Measurements from ENCODE around the gene AFF3. TPM values are rescaled to one million over a fixed set of nuclear protein-coding genes. Genes with fewer than 3 reads are reported as not detected.

The AFF3 gene
- total and polyA plus RNA-seq, 2 of the 4 experiments (the other 2 are of a cell fraction), result 12.9 to 14.3 TPM

DNA sequence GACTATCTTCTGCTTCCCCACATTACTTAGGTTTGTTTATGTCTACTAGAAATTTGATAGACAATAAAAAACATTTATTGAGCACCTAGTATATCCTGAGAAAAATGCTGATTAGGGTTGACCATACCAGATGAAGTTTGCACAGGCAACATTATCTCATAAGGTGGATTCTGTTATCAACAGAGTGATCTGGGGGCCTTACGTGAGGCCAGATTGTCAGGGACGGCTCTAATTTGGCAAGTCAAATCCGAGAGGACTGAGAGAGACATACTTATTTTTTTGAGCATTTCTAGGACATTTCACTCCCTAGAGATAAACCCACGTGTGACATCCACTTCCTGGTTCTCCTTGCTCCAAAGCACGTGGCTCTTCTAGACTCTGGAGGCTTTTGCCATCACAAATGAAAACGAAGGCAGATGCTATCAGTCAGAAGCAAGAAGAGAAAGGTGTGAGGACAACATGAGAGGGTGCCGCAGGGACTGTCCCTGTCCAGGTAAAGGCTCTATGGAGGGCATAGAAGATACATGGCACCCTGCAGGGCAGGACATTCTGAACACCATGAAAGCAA is 484.6 kb downstream of the AFF3 start:
- in situ Hi-C loops (cut with MboI; ENCODE audit: low sequenced_read_pairs), result no loop called here
- Histone ChIP-seq H3K4ac (ENCODE audit: low read depth, low read length) (no peak overlapping the region), H2BK15ac (ENCODE audit: low read depth, low read length) (no peak overlapping the region; the same call in 2 of the 3 replicates), H4K8ac (ENCODE audit: low read depth in 2 of 2, low read length in 2 of 2) (no peak overlapping the region), H3K79me1 (ENCODE audit: low read depth in 1 of 2, low read length in 2 of 2) (no peaks in the 10 kb centered on the region; a peak in 1 of 4 replicates), H3K9me3 (ENCODE audit: control insufficient read depth, insufficient read depth, low read length) (no peaks in the 10 kb centered on the region), H3K36me3 (ENCODE audit: control insufficient read depth, insufficient read depth, low read length) (peaks cover 2% of the 10 kb centered on the region; the same call in 1 of the 2 replicates), H3K23ac (ENCODE audit: low read depth, low read length) (no peak overlapping the region), H2BK20ac (ENCODE audit: low read depth, low read length) (no peak overlapping the region), H3K4me3 (ENCODE audit: insufficient read depth, low read depth, low read length) (no peak overlapping the region), H3K4me1 (ENCODE audit: control insufficient read depth, insufficient read depth, low read length) (peaks cover 15% of the 10 kb centered on the region), H3K27me3 (ENCODE audit: control insufficient read depth, insufficient read depth, low read length) (no peaks in the 10 kb centered on the region), H4K91ac (ENCODE audit: insufficient read depth, low read depth, low read length) (no peak overlapping the region), H2BK120ac (ENCODE audit: low read depth, low read length) (no peak overlapping the region), H4K5ac (ENCODE audit: low read depth, low read length) (no peak overlapping the region), H3K18ac (ENCODE audit: low read depth, low read length) (no peak overlapping the region), H2AFZ (replicated peaks; ENCODE audit: low read length, poor library complexity) (no peak overlapping the region), H3K14ac (replicated peaks; ENCODE audit: low read depth, low read length) (no peak overlapping the region), H3K9ac (ENCODE audit: low read depth, low read length) (no peak overlapping the region), H3K56ac (ENCODE audit: extremely low read depth, insufficient read depth, low read length) (no peak overlapping the region), H4K20me1 (ENCODE audit: insufficient read depth, low read length) (no peaks in the 10 kb centered on the region), H2AK9ac (replicated peaks; ENCODE audit: low read depth, low read length, poor library complexity) (no peak overlapping the region), H3K9me1 (ENCODE audit: insufficient read depth, low read length) (peaks cover 14% of the 10 kb centered on the region; the same call in 1 of the 2 replicates), H3K27ac (ENCODE audit: insufficient read depth, low read length) (no peak overlapping the region), H2AK5ac (ENCODE audit: low read depth, low read length) (peak overlapping the region; percentile 25; the same call in 1 of the 2 replicates), H2BK5ac (ENCODE audit: low read depth, low read length, poor library complexity, severe bottlenecking) (no peak overlapping the region), H3K4me2 (ENCODE audit: low read depth, low read length) (no peak overlapping the region)
- ChIA-PET POLR2A (ENCODE audit: unreplicated experiment) (no interaction called here), CTCF (no interaction called here)
- 100% methylated on average over 4 of the region's 7 CpGs; no CpG with 5 or more reads in 1 of the 2 experiments for WGBS, 2 experiments (ENCODE audit: extremely low coverage in 2 of 2, insufficient read length in 1 of 2)
- intact Hi-C loops (cut with micrococcal nuclease), result no loop called here
- DNase-seq (no peak), ATAC-seq (ENCODE audit: low read depth) (no peak)
- no peak for TF ChIP-seq FOS (IDR thresholded peaks at IDR 0.05; ENCODE audit: low read depth, low read length)
- TF ChIP-seq CHD1 (IDR thresholded peaks at IDR 0.05; ENCODE audit: low read depth, low read length), result no peak
- TF ChIP-seq MXI1 (IDR thresholded peaks at IDR 0.05; ENCODE audit: borderline replicate concordance, low read depth, low read length), result no peak
- no peak for TF ChIP-seq RAD21 (IDR thresholded peaks at IDR 0.05; ENCODE audit: low read length)
- no peak for TF ChIP-seq BHLHE40 (IDR thresholded peaks at IDR 0.05; ENCODE audit: low read depth, low read length)
- TF ChIP-seq, protein P1, sequence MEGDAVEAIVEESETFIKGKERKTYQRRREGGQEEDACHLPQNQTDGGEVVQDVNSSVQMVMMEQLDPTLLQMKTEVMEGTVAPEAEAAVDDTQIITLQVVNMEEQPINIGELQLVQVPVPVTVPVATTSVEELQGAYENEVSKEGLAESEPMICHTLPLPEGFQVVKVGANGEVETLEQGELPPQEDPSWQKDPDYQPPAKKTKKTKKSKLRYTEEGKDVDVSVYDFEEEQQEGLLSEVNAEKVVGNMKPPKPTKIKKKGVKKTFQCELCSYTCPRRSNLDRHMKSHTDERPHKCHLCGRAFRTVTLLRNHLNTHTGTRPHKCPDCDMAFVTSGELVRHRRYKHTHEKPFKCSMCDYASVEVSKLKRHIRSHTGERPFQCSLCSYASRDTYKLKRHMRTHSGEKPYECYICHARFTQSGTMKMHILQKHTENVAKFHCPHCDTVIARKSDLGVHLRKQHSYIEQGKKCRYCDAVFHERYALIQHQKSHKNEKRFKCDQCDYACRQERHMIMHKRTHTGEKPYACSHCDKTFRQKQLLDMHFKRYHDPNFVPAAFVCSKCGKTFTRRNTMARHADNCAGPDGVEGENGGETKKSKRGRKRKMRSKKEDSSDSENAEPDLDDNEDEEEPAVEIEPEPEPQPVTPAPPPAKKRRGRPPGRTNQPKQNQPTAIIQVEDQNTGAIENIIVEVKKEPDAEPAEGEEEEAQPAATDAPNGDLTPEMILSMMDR (conservative IDR thresholded peaks at IDR 0.05; ENCODE audit: low read depth, low read length), result no peak
- no peak for TF ChIP-seq SMC3 (IDR thresholded peaks at IDR 0.05; ENCODE audit: low read depth, low read length)
- no peak for TF ChIP-seq MAFK (IDR thresholded peaks at IDR 0.05; ENCODE audit: low read depth, low read length)
- no peak for TF ChIP-seq MAZ (IDR thresholded peaks at IDR 0.05; ENCODE audit: borderline replicate concordance, low read depth, low read length)
- no peak for TF ChIP-seq CEBPB (IDR thresholded peaks at IDR 0.05; ENCODE audit: low read depth, low read length)
- no peak for TF ChIP-seq RFX5 (IDR thresholded peaks at IDR 0.05; ENCODE audit: low read depth, low read length)
- TF ChIP-seq POLR2A (IDR thresholded peaks at IDR 0.05; ENCODE audit: low read depth, low read length), result no peak
- TF ChIP-seq, protein P2, sequence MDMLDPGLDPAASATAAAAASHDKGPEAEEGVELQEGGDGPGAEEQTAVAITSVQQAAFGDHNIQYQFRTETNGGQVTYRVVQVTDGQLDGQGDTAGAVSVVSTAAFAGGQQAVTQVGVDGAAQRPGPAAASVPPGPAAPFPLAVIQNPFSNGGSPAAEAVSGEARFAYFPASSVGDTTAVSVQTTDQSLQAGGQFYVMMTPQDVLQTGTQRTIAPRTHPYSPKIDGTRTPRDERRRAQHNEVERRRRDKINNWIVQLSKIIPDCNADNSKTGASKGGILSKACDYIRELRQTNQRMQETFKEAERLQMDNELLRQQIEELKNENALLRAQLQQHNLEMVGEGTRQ (IDR thresholded peaks at IDR 0.05; ENCODE audit: low read depth, low read length), result no peak
- no peak for TF ChIP-seq NFE2L2 (IDR thresholded peaks at IDR 0.05; ENCODE audit: low read depth, low read length)
- no peak for TF ChIP-seq RCOR1 (IDR thresholded peaks at IDR 0.05; ENCODE audit: insufficient replicate concordance, low read length)
- TF ChIP-seq, protein P3, sequence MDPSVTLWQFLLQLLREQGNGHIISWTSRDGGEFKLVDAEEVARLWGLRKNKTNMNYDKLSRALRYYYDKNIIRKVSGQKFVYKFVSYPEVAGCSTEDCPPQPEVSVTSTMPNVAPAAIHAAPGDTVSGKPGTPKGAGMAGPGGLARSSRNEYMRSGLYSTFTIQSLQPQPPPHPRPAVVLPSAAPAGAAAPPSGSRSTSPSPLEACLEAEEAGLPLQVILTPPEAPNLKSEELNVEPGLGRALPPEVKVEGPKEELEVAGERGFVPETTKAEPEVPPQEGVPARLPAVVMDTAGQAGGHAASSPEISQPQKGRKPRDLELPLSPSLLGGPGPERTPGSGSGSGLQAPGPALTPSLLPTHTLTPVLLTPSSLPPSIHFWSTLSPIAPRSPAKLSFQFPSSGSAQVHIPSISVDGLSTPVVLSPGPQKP (IDR thresholded peaks at IDR 0.05; ENCODE audit: borderline replicate concordance, low read depth, low read length), result no peak
- dilution Hi-C loops (cut with HindIII; ENCODE audit: low sequenced_read_pairs, unreplicated experiment), result no loop called here
- BruUV-seq (replicated peaks), result no TSS peak

Data from IMR-90 (cell line).